Stimulated activated CD4-positive, alpha-beta T cell treated with anti-CD3 and anti-CD28 coated beads, TNF-alpha, amount 100 ng/mL, for 24 hours (primary cell): ENCODE data around the gene PMS1.
"Not testable (repeated sequence)": the region's sequence is repeated elsewhere in the genome, so short reads cannot be mapped to it uniquely, and the experiment has no call there.

Experiments
- DNase-seq, 3 experiments: peaks; one replicate each; pipeline ENCODE4 v3.0.0-alpha.2; 2020; ENCODE audit warnings: low read depth in 3 of 3

The PMS1 gene

DNA sequence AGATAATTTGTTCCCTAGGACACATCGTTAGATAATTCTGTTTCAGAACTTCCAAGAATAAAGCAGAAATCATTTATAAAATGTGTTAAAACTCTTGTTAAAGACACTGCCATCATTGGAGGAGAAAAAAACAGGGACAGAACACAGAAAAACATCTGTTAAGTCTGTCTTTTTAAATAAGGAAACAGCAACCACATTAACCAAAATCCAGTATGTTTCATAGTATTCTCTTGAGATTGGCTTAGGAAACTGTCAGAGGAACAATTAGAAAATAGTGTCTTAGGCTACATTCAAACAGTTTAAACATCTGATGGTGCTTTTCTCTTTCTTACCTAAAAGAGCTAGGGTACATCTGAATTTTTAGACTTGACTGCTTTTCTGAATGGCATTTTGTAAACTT is 81.6 kb downstream of the PMS1 start:
- DNase-seq, result no peak

DNA sequence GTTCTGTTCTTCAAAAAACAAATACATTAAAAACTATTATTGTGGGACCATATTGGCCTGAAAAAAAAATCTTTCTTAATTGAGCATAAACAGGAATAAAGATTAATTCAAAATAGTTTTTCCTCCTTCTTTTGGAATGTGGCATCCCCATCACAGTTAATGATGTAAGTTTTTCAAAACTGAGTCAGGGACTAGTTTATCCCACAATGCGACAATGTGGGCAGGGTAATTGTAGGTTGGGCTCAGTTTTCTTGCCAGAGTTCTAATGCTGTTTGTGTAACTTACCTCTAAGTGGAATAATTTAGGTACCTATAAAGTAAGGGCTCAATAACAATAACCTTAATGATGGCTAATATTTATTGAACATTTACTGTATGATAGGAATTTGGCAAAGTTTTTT is 82.0 kb downstream of the PMS1 start:
- no peak for DNase-seq

DNA sequence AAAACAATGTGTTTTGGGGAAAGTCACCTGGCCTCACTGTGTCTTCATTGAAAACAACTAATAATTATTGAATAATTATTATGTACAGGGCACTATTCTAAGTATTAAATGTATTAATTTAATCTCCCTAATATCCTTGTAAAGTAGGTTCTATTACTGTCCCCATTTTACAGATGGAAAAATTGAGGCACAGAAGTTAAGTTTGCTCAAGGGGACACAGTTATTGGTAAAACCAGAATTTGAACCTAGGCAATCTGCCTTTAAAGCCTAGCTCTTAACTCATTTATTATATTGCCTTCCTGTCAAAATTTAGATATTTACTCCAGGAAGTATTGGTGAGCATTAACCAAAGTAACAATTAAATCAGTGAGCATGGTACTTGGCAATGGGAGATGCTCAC is 84.6 kb downstream of the PMS1 start:
- DNase-seq, result no peak

GRCh38 chr2:189870381-189871085 is 86.3 kb downstream of the PMS1 start:
- DNase-seq, result no peak

- no peak for DNase-seq
Observed at GRCh38 chr2:189873696-189874095, 89.4 kb downstream of the PMS1 start.

GRCh38 chr2:189874586-189875320 is 90.5 kb downstream of the PMS1 start:
- DNase-seq, result no peak

- no peak for DNase-seq
Observed at GRCh38 chr2:189876271-189876670, 92.0 kb downstream of the PMS1 start.

- DNase-seq, result no peak
Observed at GRCh38 chr2:189879716-189880081, 95.4 kb downstream of the PMS1 start.

DNA sequence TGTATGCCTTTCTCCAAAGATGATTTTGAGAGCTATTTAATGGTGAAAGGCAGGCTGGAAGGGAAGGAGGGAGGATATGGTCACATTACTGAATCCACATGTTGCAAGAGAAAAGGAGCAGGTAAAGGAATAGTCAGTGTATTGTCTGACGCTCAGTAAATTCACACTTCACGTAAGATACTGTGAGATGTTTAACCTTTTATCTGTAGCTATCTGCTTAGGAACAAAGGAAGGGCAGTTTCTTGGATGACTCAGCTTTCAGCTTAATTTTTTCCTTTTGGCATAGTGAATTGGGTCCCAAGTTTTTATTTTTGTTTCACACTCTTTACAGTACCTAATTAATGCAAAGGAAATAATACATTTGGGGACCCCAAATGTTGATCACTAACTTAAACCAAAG is 96.2 kb downstream of the PMS1 start:
- DNase-seq, result no peak

DNA sequence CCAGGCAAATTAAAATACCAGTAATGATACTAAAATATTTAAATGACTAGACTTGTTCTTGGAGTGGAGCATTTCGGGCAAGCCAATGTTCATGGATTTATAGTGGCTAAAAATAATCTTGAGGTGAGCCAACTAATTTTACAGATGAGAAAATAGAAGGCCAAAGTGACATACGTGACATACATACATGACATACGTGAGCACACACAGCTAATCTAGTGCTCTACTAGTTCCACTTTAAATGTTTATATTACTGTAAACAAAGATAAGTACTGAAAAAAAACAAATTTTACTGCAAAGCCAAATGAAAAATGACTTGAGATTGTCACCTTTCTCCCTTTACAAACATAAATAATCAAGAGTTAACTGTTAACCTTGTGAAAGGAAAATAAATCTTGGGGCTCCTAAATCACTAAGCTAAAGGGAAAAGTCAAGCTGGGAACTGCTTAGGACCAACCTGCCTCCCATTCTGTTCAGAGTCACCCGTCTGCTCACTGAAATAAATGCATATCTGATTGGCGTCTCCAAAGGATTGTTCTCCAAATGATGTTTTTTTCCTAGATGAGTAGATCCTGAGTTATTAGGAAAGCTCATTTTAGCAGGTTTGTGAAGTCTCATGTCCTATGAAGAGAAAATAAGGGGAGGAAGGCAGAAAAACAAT is 96.7 kb downstream of the PMS1 start:
- no peak for DNase-seq

DNA sequence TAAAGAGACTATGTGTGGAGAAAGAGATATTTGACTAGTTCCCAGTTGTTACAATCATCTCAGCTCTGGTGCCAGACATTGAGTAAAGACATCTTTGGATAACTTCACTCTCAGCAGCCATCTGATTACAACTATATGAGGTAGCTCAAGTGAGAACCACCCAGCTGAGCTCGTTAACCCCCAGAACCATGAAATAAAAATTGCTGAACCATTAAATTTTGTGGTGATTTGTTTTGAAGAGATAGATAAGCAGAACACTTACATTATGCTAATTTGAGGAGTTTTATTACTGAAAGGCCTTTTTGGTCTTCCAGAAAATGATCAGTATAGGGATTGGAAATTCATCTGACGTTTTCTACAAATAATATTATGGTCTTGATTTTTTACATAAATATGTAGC is 101.1 kb downstream of the PMS1 start:
- no peak for DNase-seq

DNA sequence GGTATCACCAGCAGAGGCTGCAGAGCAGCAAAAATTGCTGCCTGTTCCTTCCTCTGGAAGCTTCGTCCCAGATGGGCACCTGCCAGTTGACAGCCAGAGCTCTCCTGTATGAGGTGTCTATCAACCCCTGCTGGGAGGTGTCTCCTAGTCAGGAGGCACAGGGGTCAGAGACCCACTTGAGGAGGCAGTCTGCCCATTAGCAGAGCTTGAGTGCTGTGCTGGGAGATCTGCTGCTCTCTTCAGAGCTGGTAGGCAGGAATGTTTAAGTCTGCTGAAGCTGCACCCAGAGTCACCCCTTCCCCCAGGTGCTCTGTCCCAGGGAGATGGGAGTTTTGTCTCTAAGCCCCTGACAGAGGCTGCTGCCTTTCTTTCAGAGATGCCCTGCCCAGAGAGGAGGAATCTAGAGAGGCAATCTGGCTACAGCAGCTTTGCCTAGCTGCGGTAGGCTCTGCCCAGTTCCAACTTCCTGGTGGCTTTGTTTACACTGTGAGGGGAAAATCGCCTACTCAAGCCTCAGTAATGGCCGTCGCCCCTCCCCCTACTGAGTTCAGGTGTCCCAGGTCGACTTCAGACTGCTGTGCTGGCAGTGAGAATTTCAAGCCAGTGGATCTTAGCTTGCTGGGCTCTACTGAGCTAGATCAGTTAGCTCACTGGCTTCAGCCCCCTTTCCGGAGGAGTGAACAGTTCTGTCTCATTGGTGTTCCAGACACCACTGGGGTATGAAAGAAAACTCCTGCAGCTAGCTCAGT is 108.5 kb downstream of the PMS1 start:
- DNase-seq, result not testable (repeated sequence)

- no peak for DNase-seq
Observed at GRCh38 chr2:189896809-189897208, 112.6 kb downstream of the PMS1 start.

GRCh38 chr2:189899101-189899500 is 114.9 kb downstream of the PMS1 start:
- DNase-seq, result no peak

GRCh38 chr2:189900726-189901125 is 116.5 kb downstream of the PMS1 start:
- no peak for DNase-seq

DNA sequence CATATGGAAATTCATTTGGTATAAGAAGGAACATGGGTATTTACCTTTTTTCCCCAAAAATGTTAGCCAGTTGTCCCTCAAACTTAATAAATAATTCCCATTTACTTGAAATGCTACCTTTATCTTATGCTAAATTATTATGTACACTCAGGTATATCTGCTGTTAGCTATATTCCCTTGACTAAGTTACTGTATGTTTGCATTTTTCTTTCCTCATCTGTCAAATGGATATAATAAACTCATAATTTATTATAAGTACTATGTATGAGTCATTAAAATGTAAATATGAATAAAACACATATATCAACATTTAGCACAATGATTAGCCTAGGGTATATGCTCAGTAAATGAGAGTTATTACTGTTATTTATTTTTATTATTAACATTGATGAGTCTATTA is 117.4 kb downstream of the PMS1 start:
- DNase-seq, result no peak

DNA sequence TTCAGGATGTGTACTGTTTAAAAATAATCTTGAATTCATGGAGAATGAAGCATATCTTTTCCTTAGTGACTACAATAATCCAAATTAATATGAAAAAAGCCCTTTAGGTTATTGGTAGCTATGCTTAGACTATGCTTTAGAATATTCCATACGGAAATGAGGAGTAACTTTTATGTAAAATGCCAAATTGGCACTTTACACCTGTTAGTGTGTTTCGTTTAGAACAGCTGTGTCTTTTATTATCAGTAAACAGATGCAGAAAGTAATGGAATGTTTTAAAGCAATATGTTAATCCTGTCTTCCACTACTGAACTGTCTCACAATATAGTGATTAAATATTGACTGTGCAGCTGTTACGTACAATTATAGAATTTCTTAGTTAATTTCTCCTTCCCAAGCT is 129.6 kb downstream of the PMS1 start:
- DNase-seq, result no peak

- DNase-seq, result no peak
Observed at GRCh38 chr2:189916651-189917050, 132.4 kb downstream of the PMS1 start.
